ENCODE data around the gene DDX10.
"Not testable (repeated sequence)": the region's sequence is repeated elsewhere in the genome, so short reads cannot be mapped to it uniquely, and the experiment has no call there.

DDX10 gene

DNA sequence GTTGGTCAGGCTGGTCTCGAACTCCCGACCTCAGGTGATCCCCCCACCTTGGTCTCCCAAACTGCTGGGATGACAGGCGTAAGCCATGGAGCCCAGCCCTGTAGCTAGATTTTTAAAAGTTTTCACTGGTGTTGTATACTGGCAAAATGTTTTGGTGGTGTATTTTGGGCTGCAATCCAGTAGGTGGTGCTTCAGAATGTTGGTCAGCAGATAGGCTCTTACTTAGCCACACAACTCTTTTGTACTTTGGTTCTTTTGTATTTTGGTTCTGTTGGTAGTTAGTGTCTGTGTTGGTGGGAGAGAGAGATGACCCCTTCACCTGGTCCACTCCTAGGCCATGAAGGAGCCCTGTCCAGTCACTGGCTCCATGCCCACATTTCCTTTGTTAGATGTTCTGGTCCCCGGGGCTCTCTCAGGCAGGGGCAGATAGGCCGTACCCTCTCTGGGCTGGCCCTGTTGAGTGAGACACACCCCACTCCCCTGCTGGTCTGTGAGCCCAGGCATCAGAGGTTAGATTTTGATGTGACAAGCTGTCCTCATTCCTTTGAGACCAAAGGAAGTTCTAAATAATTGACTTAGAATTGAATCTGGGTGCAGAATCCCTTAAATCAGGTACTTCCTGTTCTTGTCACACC is 123.8 kb downstream of the DDX10 start:
- TF ChIP-seq POLR2A (IDR thresholded peaks at IDR 0.05; ENCODE audit: low read length) (no peak), GATA1 (IDR thresholded peaks at IDR 0.05; ENCODE audit: low read depth, low read length) (no peak)
- no peak for DNase-seq

DNA sequence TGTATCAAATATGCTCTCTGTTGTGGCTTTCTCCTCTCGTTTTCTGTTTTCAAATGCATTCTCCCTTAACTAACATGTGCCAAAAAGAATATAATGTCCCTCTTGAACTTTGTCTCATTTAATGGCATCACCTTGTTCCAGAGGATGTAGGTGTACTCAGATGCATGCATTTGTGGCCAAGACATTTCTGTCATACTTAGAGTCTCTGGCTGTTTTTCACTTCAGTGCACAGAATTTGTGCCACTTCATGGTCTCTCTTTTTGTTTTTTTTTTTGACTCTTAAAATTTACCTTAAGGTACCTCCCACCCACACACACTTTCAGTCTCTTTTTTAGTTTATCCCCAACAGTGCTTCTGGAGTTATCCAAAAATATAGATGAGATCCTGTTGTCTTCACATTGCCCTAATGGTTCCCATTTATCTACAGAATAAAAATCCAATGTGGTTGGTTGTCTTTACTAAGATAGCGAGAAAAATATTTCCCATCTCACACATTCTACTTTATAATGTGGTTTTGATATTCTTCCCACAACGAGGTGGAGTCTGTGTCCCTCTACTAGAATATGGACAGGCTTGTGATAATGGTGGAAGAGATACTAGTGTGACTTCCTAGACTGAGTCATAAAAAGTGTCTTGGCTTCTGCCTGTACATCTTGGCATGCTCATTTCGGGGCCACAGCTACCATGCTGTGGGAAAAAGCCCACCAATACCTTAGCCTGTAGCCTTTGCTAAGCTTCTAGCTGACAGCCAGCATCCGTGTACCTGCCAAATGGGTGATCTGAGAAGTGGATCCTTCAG is 125.8 kb downstream of the DDX10 start:
- TF ChIP-seq POLR2A (IDR thresholded peaks at IDR 0.05; ENCODE audit: low read length) (no peak), GATA1 (IDR thresholded peaks at IDR 0.05; ENCODE audit: low read depth, low read length) (no peak)
- no peak for DNase-seq

- TF ChIP-seq GATA1 (IDR thresholded peaks at IDR 0.05; ENCODE audit: low read depth, low read length) (no peak), POLR2A (IDR thresholded peaks at IDR 0.05; ENCODE audit: low read length) (no peak)
- no peak for DNase-seq
These were observed 128.3 kb downstream of the DDX10 start for GRCh38 chr11:108793138-108793537.

- DNase-seq = no peak
- TF ChIP-seq GATA1 (IDR thresholded peaks at IDR 0.05; ENCODE audit: low read depth, low read length) = no peak
- no peak for TF ChIP-seq POLR2A (IDR thresholded peaks at IDR 0.05; ENCODE audit: low read length)
These were observed 128.7 kb downstream of the DDX10 start for GRCh38 chr11:108793611-108794010.

- TF ChIP-seq POLR2A (IDR thresholded peaks at IDR 0.05; ENCODE audit: low read length) = no peak
- no peak for TF ChIP-seq GATA1 (IDR thresholded peaks at IDR 0.05; ENCODE audit: low read depth, low read length)
- no peak for DNase-seq
These were observed 131.7 kb downstream of the DDX10 start for GRCh38 chr11:108796551-108796950.

GRCh38 chr11:108797578-108798100 is 132.8 kb downstream of the DDX10 start:
- DNase-seq = no peak
- no peak for TF ChIP-seq GATA1 (IDR thresholded peaks at IDR 0.05; ENCODE audit: low read depth, low read length)
- no peak for TF ChIP-seq POLR2A (IDR thresholded peaks at IDR 0.05; ENCODE audit: low read length)

GRCh38 chr11:108802492-108802891 is 137.6 kb downstream of the DDX10 start:
- TF ChIP-seq POLR2A (IDR thresholded peaks at IDR 0.05; ENCODE audit: low read length) = no peak
- DNase-seq = no peak

DNA sequence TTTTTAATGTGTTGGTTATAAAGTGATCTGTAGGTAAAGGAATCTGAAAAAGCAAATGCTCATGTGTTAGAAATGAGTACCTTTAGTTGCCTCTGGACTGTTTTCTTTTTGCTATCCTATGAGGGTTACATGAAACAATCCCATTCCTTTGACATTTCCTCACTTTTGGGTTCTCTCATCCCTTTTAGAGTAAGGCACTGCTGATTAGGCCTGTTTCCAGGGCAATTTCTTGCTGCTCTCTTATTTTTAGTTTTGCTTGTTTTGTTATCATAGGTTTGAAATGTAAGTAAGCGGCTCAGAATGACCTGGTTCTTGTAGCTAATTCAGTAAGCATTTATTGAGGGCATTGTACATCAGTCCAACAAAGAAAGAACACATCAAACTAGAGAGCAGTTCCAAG is 138.9 kb downstream of the DDX10 start:
- no peak for DNase-seq
- TF ChIP-seq POLR2A (IDR thresholded peaks at IDR 0.05; ENCODE audit: low read length) (no peak), GATA1 (IDR thresholded peaks at IDR 0.05; ENCODE audit: low read depth, low read length) (no peak)

DNA sequence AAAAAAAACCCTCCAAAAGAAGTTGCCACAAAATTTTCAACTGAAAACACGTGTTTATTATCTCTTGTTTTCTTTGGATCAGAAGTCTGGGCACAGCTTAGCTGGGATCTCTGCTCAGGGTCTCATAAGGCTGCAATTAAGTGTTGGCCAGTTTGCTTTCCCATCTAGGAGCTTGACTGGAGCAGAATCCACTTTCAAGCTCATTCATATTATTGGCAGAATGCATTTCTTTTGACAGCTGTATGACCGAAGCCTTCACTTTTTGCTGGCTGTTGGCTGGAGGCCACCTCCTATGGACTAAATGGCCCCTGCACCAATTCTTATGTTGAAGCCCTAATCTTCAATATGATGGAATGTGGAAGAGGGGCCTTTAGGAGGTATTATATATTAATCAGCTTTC is 139.6 kb downstream of the DDX10 start:
- DNase-seq = no peak
- no peak for TF ChIP-seq GATA1 (IDR thresholded peaks at IDR 0.05; ENCODE audit: low read depth, low read length)
- no peak for TF ChIP-seq POLR2A (IDR thresholded peaks at IDR 0.05; ENCODE audit: low read length)

DNA sequence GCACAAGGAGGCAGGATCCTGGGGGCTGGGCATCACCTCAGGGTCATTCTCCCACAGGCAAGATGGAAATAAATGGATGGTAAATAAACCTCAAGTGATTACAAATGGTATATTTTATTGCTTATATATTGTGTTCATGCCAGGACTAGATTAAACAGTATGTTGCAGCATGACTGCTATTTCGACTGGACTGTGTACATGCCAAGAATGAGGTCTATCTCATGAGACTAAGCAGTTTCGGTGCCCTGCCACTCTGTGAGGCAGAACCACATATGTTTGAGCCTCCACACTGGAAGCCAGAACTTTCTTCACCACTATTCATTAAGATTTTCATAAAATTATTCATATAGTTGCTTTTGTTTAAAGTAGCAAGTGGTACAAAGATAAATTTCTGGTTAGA is 140.2 kb downstream of the DDX10 start:
- TF ChIP-seq GATA1 (IDR thresholded peaks at IDR 0.05; ENCODE audit: low read depth, low read length) (no peak), POLR2A (IDR thresholded peaks at IDR 0.05; ENCODE audit: low read length) (no peak)
- DNase-seq = no peak

- DNase-seq = no peak
- TF ChIP-seq GATA1 (IDR thresholded peaks at IDR 0.05; ENCODE audit: low read depth, low read length) (no peak), POLR2A (IDR thresholded peaks at IDR 0.05; ENCODE audit: low read length) (no peak)
These were observed 142.4 kb downstream of the DDX10 start for GRCh38 chr11:108807262-108807661.

DNA sequence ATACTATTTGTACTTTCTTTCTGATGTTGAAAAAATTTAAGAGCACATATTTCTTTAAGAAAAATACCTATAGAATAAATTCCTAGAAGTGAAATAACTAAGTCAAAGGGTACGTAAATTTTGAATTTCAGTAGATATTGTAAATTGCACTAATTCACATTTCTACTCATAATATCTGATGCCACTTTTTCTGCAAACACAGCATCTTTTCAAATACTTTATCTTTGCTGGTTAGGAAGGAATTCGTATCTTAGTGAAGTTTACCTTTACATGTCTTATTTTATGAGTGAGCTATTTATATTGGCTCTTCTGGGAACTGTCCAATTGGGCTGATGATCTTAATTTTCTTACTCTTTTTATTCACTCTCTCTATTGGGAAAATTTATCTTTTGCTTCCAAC is 148.2 kb downstream of the DDX10 start:
- DNase-seq = no peak
- TF ChIP-seq POLR2A (IDR thresholded peaks at IDR 0.05; ENCODE audit: low read length) = no peak
- TF ChIP-seq GATA1 (IDR thresholded peaks at IDR 0.05; ENCODE audit: low read depth, low read length) = no peak

- TF ChIP-seq GATA1 (IDR thresholded peaks at IDR 0.05; ENCODE audit: low read depth, low read length) = no peak
- TF ChIP-seq POLR2A (IDR thresholded peaks at IDR 0.05; ENCODE audit: low read length) = no peak
These were observed 153.1 kb downstream of the DDX10 start for GRCh38 chr11:108817976-108818375.

DNA sequence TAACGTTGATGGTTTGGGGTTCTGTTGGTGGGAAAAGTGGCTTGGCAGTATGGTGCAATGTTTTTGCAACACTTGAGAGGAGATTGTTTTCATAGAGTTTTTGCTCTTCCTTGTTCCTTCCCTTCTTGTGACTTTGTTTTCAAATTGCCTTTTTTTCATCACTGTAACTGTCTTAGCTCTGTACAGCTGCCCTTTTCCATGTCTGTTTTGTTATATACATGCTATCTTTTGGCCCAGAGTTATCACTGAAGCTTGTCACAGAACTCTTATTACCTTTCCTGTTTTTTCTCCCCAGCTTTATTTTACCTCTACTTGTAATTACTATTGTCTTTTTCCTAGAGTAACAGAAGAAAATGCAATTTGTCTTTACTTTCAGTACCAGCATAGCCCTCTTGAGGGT is 154.1 kb downstream of the DDX10 start:
- DNase-seq = no peak
- TF ChIP-seq POLR2A (IDR thresholded peaks at IDR 0.05; ENCODE audit: low read length) (no peak), GATA1 (IDR thresholded peaks at IDR 0.05; ENCODE audit: low read depth, low read length) (no peak)

More at GRCh38 chr11:108817976-108818375, 153.1 kb downstream of the DDX10 start:
- DNase-seq = no peak

- no peak for TF ChIP-seq POLR2A (IDR thresholded peaks at IDR 0.05; ENCODE audit: low read length)
- TF ChIP-seq GATA1 (IDR thresholded peaks at IDR 0.05; ENCODE audit: low read depth, low read length) = no peak
- no peak for DNase-seq
These were observed 155.1 kb downstream of the DDX10 start for GRCh38 chr11:108819957-108820356.

GRCh38 chr11:108823960-108824359 is 159.1 kb downstream of the DDX10 start:
- not testable (repeated sequence) for DNase-seq

Measured in erythroblast (primary cell).